T-helper 2 cell (primary cell): ENCODE measurements around the gene MRPL41.
"Not testable (repeated sequence)": the region's sequence is repeated elsewhere in the genome, so short reads cannot be mapped to it uniquely, and the experiment has no call there.

Experiments used
- DNase-seq, 5 experiments: peaks; one replicate each; pipeline versions ENCODE4 v3.0.0 to v3.0.0-alpha.2; 2012 to 2022
- total RNA-seq, 2 donors: gene quantifications; one replicate each; lab custom pipeline; 2026; lab: John Stamatoyannopoulos, UW

Gene MRPL41
- total RNA-seq, result 20.6 to 24.9 reads per million in 2 donors

GRCh38 chr9:137551264-137552021 is at the start of gene MRPL41:
Gene MRPL41 (plus strand): TSS chr9:137551879. CDS start chr9:137552082, 203 bp downstream.
- DNase-seq, result peak; percentile 82 to 95 (median 87)

DNA sequence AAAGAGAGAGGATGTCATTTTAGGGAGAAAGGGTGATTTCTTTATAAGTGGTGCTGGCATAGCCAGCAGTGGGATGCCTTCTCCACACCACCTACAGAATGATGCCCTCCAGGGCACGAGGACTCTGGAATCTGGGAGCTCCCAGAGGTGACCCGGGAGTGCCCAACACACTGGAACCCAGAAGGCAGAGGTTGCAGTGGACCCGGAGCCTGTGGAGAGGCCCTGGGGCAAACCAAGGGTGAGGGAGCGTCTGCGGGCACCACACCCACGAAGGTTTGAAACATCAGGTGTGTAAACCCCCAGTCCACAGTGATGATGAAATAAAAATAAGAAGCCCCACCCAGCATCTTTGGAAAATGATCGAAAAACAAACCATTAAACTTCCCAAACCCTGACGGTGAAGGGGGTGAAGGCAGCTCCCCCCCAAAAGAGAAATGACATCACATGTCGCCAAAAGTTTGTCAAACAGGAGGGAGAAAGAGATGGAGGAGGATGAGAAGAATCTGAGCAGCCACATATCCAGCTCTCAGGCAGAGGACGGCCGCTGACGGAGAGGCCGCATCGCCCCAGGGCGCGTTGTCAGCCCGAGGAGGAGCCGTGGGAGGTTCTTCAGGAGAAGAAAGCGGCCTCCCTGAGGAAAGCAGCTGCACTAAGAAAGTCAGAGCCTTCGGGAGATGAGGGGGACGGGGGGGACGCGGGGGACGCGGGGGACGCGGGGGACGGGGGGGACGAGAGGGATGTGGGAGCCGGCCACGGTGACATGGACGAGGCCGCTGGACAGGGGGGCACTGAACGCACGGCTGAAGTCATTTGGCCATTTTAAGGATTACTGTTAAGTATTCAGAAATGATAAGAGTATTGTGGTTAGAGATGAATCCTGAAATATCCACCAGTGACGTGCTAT is 49.4 kb upstream of the MRPL41 start:
- no peak for DNase-seq

DNA sequence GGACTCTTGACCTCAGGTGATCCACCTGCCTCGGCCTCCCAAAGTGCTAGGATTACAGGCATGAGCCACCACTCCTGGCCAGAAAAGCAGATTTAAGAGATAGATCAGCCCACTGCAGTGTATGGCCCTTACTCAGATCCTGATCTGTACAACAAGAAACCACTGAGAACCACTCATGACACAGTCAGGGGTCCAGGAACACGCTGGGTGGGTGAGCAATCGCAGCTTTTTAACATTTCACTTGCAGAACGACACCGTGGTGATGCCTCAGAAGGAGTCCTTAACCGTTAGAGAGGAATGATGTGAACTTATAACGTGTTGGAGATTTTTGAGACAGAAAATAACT is 47.3 kb upstream of the MRPL41 start:
- DNase-seq, result no peak

DNA sequence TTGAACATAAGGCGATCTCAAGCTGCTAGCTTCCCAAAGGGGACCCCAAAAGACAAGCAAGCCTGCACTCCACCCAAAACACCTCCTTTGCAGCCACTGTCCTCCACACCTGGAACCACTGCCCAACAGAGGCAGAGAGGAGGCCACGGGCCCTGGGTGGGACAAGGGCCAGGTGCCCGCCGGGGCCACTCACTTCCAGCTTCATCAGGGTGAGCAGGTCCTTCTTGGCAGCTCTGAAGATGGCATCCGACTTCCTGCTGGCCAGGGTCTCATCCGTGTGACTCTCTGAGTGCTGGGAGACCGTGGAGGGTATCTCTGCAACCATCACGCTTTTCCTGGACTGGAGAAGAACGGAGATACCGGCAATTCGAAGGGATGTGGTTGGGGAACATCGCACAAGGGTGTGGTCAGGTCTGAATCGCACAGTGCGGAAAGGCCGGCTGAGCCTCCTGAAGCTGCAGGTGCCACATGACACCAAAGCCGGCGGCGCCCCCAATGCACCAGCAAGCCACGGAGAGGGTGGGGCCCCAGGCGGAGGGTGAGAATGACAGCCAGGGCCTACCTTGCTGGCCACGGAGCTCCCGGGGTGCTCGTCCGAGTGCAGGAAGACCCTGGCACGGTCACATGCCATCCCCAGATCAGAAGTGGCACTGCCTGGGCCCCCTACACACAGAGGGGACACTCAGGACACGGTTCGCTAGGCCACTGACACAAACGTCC is 46.1 kb upstream of the MRPL41 start:
- DNase-seq, result no peak

DNA sequence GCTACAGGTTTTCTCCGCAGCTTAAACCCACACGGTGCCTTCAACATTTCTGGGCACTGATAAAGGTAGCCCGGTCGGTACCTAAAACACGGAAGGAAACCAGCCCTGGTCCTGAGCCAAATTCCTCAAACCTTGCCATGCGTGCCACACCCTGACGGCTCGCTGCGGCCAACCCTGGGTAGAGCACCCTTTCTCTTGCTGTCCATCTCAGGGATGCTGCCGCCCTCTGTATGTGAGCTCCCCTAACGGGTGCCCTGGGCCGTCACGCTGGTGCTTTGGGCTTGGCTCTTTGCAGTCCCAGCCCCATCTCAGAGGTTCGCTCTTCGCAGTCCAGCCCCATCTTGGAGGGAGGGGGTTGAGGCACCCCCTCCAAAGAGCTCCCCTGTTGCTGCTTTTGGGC is 45.4 kb upstream of the MRPL41 start:
- DNase-seq, result no peak

DNA sequence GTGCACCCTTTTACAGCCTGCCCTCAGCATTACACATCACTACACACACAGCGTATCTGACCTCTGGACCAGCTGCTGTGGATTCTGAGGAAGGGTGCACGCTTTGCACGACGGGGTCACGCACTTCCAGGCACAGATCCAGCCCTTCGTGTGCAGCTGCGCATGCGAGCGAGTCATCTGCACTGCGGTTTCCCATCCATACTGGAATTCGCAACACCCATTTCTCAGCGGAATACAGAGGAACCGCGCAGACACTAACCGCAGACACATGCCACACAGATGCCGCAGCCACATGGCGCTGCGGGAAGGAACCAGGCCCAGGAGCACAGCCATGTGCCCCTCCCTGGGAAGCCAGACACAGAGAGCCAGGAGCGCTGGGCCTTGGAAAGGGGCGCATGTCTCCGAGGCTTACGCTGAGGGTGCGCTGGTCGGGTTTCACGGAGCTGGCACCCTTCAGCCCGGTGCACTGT is 44.9 kb upstream of the MRPL41 start:
- DNase-seq, result no peak

- DNase-seq, result no peak
These were observed 42.5 kb upstream of the MRPL41 start for GRCh38 chr9:137509198-137509597.

- not testable (repeated sequence) for DNase-seq
These were observed 40.6 kb upstream of the MRPL41 start for GRCh38 chr9:137511126-137511525.

DNA sequence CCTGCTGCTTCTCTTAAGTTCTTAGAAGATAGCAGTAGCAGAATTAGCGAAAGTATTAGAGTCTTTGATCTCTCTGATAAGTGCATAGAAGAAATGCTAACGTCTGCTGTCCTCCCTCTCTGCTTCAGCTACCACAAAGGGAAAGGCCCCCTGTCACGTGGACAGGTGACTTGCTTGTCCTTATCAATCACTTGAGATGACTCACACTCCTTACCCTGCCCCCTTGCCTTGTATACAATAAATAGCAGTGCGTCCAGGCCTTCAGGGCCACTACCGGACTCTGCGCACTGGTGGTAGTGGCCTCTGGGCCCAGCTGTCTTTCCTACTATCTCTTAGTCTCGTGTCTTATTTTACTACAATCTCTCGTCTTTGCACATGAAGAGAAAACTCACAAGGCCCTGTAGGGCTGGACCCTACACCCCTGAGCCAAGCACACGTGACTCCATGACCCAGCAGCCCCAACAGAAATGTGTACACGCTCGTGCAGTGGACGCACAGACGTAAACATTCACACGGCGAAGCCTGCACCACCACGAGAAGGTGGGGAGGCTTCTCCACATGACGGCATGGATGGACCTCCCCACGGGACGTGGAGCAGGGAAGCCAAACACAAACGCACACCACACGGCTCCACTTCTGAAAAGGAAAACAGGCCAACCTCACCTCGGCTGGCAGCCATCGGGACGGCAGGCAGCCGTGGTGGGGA is 39.8 kb upstream of the MRPL41 start:
- peak in 1 of 5 experiments; percentile 18 for DNase-seq

GRCh38 chr9:137513136-137513535 is 38.5 kb upstream of the MRPL41 start:
- DNase-seq, result not testable (repeated sequence)

- not testable (repeated sequence) for DNase-seq
These were observed 37.7 kb upstream of the MRPL41 start for GRCh38 chr9:137513801-137514570.

DNA sequence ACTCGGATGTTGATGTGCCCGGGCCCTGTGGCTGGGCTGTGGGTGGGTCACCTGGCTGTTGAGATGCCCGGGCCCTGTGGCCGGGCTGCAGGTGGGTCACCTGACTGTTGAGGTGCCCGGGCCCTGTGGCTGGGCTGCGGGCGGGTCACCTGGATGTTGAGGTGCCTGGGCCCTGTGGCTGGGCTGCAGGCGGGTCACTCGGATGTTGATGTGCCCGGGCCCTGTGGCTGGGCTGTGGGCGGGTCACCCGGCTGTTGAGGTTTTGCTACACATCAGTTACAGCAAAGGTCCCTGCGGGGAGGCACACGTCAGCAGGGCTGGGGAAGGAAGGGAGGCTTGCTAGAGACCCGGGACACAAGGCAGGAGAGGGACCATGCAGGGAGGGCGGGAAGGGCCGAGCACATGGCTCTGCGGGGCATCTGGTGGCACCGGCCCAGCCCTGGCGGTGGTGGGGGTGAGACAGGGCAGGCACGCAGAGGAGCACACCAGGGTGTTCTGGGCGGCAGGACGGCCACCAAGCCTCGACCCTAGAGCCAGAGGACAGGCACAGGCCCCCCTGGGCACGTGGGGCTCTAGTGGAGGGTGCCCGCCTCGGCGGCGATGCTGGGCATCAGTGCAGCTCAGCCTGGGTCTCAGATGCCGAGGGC is 36.9 kb upstream of the MRPL41 start:
- DNase-seq, result no peak

DNA sequence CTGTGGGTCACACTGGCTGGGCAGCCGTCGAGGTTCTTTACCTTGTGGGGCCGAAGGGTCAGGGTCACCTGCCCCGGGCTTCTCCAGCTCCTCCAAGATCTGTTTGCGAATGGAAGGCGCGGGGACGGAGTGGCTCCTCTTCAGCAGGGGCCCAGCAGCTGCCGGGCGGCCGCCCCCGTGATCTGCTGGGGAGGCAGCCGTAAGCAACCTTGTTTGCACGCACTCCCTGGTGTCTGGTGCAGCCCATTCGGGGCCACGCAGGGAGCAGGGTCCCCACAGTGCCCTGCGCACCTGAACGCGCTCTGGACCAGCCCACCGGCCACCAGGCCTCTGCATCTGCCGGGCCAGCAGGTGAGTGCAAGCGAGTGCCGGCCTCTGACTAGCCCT is 36.3 kb upstream of the MRPL41 start:
- no peak for DNase-seq

GRCh38 chr9:137516144-137516917 is 35.3 kb upstream of the MRPL41 start:
- no peak for DNase-seq

DNA sequence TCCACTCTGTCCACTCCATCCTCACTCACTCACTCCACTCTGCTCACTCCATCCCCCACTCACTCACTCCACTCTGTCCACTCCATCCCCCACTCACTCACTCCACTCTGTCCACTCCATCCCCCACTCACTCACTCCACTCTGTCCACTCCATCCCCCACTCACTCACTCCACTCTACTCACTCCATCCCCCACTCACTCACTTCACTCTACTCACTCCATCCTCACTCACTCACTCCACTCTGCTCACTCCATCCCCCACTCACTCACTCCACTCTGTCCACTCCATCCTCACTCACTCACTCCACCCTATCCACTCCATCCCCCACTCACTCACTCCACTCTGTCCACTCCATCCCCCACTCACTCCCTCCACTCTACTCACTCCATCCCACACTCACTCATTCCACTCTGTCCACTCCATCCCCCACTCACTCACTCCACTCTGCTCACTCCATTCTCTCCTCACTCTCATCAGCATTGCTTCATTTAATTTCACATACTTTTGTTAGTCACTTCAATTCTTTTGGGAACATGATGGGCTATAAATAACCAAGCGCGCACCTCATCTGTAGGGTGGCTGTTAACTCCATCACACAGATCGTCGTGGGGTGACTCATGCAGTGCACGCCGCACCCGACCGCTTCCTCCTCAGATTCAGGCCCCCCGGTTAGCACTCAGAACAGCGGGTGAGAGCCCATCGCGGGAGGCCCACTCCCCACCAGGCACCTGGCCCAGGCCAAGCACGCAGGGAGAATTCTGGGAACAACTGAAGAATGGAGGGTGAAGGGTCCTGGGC is 32.8 kb upstream of the MRPL41 start:
- DNase-seq, result not testable (repeated sequence)

DNA sequence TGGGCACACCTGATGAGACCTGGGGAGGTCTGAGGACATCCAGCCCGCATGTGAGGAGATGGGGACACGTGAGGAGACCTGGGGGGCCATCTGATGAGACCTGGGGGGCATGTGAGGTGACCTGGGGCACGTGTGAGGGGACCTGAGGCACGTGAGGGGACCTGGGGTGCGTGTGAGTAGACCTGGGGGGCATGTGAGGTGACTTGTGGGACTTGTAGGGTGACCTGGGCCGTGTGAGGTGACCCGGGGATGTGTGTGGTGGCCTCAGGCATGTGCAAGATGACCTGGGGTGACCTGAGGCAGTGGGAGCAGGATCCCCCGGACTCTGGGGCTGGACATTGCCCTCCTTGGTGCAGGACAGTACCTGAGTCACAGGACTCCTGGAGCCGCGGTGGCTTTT is 32.1 kb upstream of the MRPL41 start:
- DNase-seq, result no peak

GRCh38 chr9:137520614-137521404 is 30.9 kb upstream of the MRPL41 start:
- no peak for DNase-seq

GRCh38 chr9:137521405-137521985 is 30.2 kb upstream of the MRPL41 start:
- no peak for DNase-seq
